Measurements from ENCODE around the gene MYO1F. TPM values are rescaled to one million over a fixed set of nuclear protein-coding genes. Genes with fewer than 3 reads are reported as not detected.

The MYO1F gene
- total RNA-seq, 1 donor from 2014 or later, result 7.8 TPM

DNA sequence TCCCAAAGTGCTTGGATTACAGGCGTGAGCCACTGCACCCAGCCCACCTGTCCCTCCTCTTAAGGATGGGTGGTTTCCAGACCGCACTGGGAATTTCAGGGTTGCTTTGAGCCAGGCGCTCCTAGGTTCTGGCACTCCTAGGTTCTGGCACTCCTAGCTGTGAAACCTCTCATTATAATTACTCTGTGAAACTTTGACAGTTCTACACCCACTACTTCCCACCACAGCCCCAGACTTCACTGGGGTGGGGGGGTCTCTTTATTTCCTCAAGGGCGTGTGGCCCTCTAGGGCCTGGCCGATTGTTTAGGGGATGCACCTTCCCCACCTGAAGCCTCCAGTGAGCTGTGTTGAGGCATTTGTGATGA lies 35.5 kb upstream of the MYO1F start:
- Histone ChIP-seq H3K4me1 (ENCODE audit: control insufficient read depth in 3 of 3, insufficient read depth in 3 of 3, low read length in 3 of 3) (peaks cover 6 to 13% (median 11%) of the 10 kb centered on the region in 3 donors), H3K9ac (ENCODE audit: low read depth in 1 of 3, low read length in 3 of 3) (no peak overlapping the region), H3K9me3 (ENCODE audit: control insufficient read depth in 3 of 3, low read length in 3 of 3) (no peaks in the 10 kb centered on the region), H3K27ac (ENCODE audit: low read depth, low read length) (no peak overlapping the region), H3K4me3 (ENCODE audit: low read length in 3 of 3) (no peak overlapping the region), H3K36me3 (ENCODE audit: control insufficient read depth in 3 of 3, insufficient read depth in 3 of 3, low read length in 3 of 3) (no peaks in the 10 kb centered on the region), H3K27me3 (ENCODE audit: control insufficient read depth in 3 of 3, insufficient read depth in 3 of 3, low read length in 3 of 3) (peaks cover 16 to 17% (median 16%) of the 10 kb centered on the region in 3 donors)

DNA sequence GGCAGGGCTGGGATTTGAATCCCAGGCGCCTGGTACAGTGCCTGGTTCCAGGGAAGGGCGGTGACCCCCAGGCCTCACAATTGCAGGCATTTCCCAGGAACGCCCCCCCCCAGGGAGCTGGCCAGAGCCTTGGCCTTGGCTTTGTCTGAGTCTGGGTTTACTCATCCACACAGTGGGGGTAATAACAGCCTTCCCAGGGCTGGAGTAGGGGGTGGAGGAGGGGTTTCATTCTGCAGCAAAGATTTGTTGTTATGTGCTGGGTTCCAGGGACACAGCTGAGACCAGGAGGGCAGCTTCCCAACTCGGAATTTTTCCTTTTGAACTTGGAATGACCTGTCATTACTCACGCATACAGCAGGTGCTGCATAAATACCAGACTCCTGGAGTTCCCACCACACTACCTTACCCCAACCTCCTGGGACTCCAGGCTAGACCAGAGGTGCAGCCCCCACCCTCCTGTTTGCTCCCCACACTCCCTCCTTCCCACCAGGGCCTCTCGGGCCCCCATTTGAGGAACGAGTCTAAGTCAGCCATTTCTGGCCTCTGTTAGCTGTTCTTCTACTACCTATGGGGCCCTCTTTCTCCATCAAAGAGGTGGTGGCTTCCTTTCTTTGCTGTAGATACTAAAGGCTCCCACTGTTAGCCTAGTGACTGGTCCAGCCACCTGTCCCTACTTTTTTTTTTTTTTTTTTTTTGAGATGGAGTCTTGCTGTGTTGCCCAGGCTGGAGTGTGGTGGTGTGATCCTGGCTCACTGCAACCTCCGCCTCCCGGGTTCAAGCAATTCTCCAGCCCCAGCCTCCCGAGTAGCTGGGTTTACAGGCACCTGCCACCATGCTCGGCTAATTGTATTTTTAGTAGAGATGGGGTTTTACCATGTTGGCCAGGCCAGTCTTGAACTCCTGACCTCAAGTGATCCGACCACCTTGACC lies 34.9 kb upstream of the MYO1F start:
- Histone ChIP-seq H3K9me3 (ENCODE audit: control insufficient read depth in 3 of 3, low read length in 3 of 3) (no peaks in the 10 kb centered on the region), H3K4me3 (ENCODE audit: low read length in 3 of 3) (no peak overlapping the region), H3K27me3 (ENCODE audit: control insufficient read depth in 3 of 3, insufficient read depth in 3 of 3, low read length in 3 of 3) (peaks cover 16 to 17% (median 16%) of the 10 kb centered on the region in 3 donors), H3K27ac (ENCODE audit: low read depth, low read length) (peak overlapping the region; percentile 30), H3K36me3 (ENCODE audit: control insufficient read depth in 3 of 3, insufficient read depth in 3 of 3, low read length in 3 of 3) (no peaks in the 10 kb centered on the region), H3K9ac (ENCODE audit: low read depth in 1 of 3, low read length in 3 of 3) (no peak overlapping the region), H3K4me1 (ENCODE audit: control insufficient read depth in 3 of 3, insufficient read depth in 3 of 3, low read length in 3 of 3) (peaks cover 6 to 13% (median 12%) of the 10 kb centered on the region in 3 donors)

DNA sequence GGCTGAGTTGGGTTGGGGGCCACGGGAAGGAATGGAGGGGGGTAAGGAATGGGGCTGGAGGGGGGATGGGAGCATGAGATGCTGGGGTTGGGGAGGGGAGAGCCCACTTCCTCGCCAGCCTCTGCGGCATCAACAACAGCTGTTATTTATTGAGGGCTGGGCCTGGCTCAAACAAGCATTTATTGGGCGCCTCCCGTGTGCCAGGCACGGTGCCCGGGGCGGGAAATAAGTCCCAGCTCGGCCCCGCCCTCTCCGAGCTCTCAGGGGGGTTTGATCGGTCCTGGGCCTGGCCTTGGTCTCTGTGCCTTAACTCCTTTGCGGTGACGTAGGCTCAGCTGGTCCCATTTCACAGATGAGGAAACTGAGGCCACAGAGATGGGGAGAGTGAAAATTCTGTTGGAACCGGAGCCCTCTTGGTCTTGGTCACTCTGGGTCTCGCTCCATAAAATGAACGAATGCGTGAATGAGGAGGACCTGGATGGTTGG lies 34.2 kb upstream of the MYO1F start:
- Histone ChIP-seq H3K9ac (ENCODE audit: low read depth in 1 of 3, low read length in 3 of 3) (no peak overlapping the region), H3K4me1 (ENCODE audit: control insufficient read depth in 3 of 3, insufficient read depth in 3 of 3, low read length in 3 of 3) (peaks cover 8 to 14% (median 13%) of the 10 kb centered on the region in 3 donors), H3K27me3 (ENCODE audit: control insufficient read depth in 3 of 3, insufficient read depth in 3 of 3, low read length in 3 of 3) (peaks cover 16 to 19% (median 17%) of the 10 kb centered on the region in 3 donors), H3K4me3 (ENCODE audit: low read length in 3 of 3) (no peak overlapping the region), H3K9me3 (ENCODE audit: control insufficient read depth in 3 of 3, low read length in 3 of 3) (no peaks in the 10 kb centered on the region), H3K27ac (ENCODE audit: low read depth, low read length) (peak overlapping the region; percentile 30), H3K36me3 (ENCODE audit: control insufficient read depth in 3 of 3, insufficient read depth in 3 of 3, low read length in 3 of 3) (no peaks in the 10 kb centered on the region)

DNA sequence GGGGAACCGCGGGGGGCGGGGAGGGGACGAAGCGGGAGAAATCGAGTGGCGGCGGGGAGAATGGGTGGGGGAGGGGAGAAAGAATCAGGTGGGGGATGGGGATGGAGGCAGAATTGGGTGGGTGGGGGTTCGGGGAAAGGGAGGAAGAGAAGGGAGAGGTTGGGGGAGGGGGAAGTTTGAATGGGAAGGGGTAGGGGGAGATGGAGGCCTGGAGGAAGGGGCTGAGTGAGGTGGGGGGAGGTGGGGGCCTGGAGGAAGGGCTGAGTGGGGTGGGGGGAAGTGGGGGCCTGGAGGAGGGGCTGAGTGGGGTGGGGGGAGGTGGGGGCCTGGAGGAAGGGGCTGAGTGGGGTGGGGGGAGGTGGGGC lies 33.7 kb upstream of the MYO1F start:
- Histone ChIP-seq H3K9me3 (ENCODE audit: control insufficient read depth in 3 of 3, low read length in 3 of 3) (no peaks in the 10 kb centered on the region), H3K36me3 (ENCODE audit: control insufficient read depth in 3 of 3, insufficient read depth in 3 of 3, low read length in 3 of 3) (no peaks in the 10 kb centered on the region), H3K27ac (ENCODE audit: low read depth, low read length) (no peak overlapping the region), H3K27me3 (ENCODE audit: control insufficient read depth in 3 of 3, insufficient read depth in 3 of 3, low read length in 3 of 3) (peaks cover 16 to 19% (median 17%) of the 10 kb centered on the region in 3 donors), H3K4me1 (ENCODE audit: control insufficient read depth in 3 of 3, insufficient read depth in 3 of 3, low read length in 3 of 3) (peaks cover 8 to 14% (median 13%) of the 10 kb centered on the region in 3 donors), H3K9ac (ENCODE audit: low read depth in 1 of 3, low read length in 3 of 3) (no peak overlapping the region), H3K4me3 (ENCODE audit: low read length in 3 of 3) (no peak overlapping the region)

DNA sequence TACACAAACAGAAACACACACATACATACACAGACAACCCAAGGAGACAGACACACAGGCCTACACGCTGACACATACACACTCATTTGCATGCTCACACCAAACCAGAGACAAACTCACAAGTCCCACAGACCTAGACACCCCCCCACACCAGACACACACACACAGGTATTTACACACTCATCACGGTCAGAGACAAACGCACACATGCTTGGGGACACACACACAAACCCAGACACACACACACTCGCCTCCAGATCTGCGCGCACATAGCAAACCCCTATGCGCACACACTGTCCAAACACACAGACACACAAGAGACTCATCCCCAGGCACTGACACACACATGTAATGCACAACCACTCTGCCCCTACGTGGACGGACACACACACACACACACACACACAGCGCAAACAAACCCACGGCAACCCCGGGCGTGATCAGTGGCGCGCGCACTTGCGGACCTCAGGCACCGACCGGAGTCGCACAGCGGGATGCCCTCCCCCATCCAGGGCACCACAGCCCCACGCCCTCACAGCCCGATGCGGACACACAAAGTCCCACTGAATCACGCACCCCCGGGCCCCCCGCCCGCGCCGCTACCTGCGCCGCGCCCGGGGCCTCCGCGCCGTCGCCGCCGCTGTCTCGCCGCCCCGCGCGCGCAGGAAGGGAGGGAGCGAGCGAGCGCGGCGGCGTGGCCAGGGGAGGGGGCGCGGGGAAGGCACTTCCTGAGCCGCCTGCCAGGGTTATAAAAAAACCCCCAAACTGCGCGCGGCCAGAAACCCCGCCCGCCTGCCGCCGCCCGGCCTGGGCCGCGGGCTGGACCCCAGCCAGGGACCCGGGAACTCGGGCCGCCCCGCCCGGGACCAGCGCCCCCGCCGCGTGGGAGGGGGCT lies 33.0 kb upstream of the MYO1F start, which contains the start of gene ADAMTS10:
Gene ADAMTS10, minus strand, starts transcription at position 675 of the 895 bp plus-strand sequence. CDS start 5,005 bp downstream, outside the sequence.
- no peaks in the 10 kb centered on the region for H3K9me3 ChIP-seq (ENCODE audit: control insufficient read depth in 3 of 3, low read length in 3 of 3)
- peak within 1 kb of the TSS; percentile 30 for H3K27ac ChIP-seq (ENCODE audit: low read depth, low read length)
- peak within 1 kb of the TSS; percentile 81 to 86 (median 83) for H3K4me3 ChIP-seq (ENCODE audit: low read length in 3 of 3)
- H3K9ac ChIP-seq (ENCODE audit: low read depth in 1 of 3, low read length in 3 of 3), result peak within 1 kb of the TSS; percentile 69 to 81 (median 76)
- peaks cover 8 to 14% (median 13%) of the 10 kb centered on the region in 3 donors for H3K4me1 ChIP-seq (ENCODE audit: control insufficient read depth in 3 of 3, insufficient read depth in 3 of 3, low read length in 3 of 3)
- peaks cover 16 to 19% (median 17%) of the 10 kb centered on the region in 3 donors for H3K27me3 ChIP-seq (ENCODE audit: control insufficient read depth in 3 of 3, insufficient read depth in 3 of 3, low read length in 3 of 3)
- no peaks in the 10 kb centered on the region for H3K36me3 ChIP-seq (ENCODE audit: control insufficient read depth in 3 of 3, insufficient read depth in 3 of 3, low read length in 3 of 3)

DNA sequence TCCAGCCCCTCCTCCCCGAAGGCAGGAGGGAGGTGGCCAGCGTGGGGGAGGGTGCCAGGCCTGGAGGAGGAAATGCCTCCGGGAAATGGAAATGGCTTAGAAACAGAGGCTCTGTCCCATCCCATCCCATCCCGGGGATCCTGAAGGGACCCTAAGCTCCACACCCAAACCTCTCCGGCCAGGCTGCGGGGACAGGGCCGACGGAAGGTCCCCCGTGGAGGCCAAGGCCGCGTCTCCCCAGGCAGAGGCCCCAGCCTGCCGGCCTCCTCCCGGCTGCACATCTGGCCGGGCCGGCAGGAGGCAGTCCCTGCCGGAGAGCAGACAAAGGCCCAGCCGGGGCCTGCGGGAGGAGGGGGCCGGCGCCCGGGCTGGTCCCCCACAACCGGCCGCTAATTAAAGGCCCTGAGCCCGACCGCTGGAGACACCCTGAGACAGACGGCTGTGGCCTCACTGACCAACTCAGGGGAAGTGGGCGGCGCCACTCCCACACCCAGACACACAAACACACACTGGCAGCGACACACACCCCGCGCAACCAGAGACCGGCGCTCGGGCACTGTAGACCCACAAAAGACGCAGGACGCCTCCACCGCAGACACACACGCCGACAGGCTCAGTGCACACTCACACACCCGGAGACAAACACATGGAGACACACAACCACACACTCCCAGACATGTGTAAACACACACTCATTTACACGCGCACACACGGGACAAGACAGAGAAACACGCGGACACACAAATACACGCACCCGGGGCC lies 32.2 kb upstream of the MYO1F start:
- H3K9ac ChIP-seq (ENCODE audit: low read depth in 1 of 3, low read length in 3 of 3), result peak overlapping the region; percentile 69 to 81 (median 76)
- peaks cover 0 to 6% (median 5%) of the 10 kb centered on the region in 3 donors for H3K36me3 ChIP-seq (ENCODE audit: control insufficient read depth in 3 of 3, insufficient read depth in 3 of 3, low read length in 3 of 3)

DNA sequence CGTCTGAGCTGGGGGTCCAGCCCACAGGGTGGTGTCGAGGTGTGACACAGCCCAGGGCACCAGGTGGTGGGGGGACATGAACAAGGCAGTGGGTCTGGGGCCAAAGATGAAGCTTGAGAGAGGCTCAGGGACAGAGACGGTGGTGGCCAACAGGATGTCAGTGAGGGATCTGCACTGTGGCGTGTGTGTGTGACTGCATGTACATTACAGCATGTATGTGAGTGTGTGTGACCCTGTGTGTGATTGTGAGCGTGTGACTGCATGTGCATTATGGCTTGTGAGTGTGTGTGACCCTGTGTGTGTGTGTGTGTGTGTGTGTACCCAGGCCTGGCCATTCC lies 31.7 kb upstream of the MYO1F start:
- peaks cover 0 to 6% (median 5%) of the 10 kb centered on the region in 3 donors for H3K36me3 ChIP-seq (ENCODE audit: control insufficient read depth in 3 of 3, insufficient read depth in 3 of 3, low read length in 3 of 3)
- H3K9ac ChIP-seq (ENCODE audit: low read depth in 1 of 3, low read length in 3 of 3), result peak overlapping the region; percentile 69 to 81 (median 76)
- peak overlapping the region; percentile 81 to 86 (median 83) for H3K4me3 ChIP-seq (ENCODE audit: low read length in 3 of 3)
- H3K4me1 ChIP-seq (ENCODE audit: control insufficient read depth in 3 of 3, insufficient read depth in 3 of 3, low read length in 3 of 3), result peaks cover 8 to 14% (median 13%) of the 10 kb centered on the region in 3 donors
- H3K9me3 ChIP-seq (ENCODE audit: control insufficient read depth in 3 of 3, low read length in 3 of 3), result peaks cover 0 to 5% (median 3%) of the 10 kb centered on the region in 3 donors
- peak overlapping the region; percentile 28 for H3K27ac ChIP-seq (ENCODE audit: low read depth, low read length)
- H3K27me3 ChIP-seq (ENCODE audit: control insufficient read depth in 3 of 3, insufficient read depth in 3 of 3, low read length in 3 of 3), result peaks cover 16 to 19% (median 17%) of the 10 kb centered on the region in 3 donors

More for the DNA sequence above, 32.2 kb upstream of the MYO1F start:
- H3K27me3 ChIP-seq (ENCODE audit: control insufficient read depth in 3 of 3, insufficient read depth in 3 of 3, low read length in 3 of 3), result peaks cover 16 to 19% (median 17%) of the 10 kb centered on the region in 3 donors
- peak overlapping the region; percentile 28 for H3K27ac ChIP-seq (ENCODE audit: low read depth, low read length)
- H3K4me1 ChIP-seq (ENCODE audit: control insufficient read depth in 3 of 3, insufficient read depth in 3 of 3, low read length in 3 of 3), result peaks cover 8 to 14% (median 13%) of the 10 kb centered on the region in 3 donors
- H3K4me3 ChIP-seq (ENCODE audit: low read length in 3 of 3), result peak overlapping the region; percentile 81 to 86 (median 83)
- peaks cover 0 to 5% (median 3%) of the 10 kb centered on the region in 3 donors for H3K9me3 ChIP-seq (ENCODE audit: control insufficient read depth in 3 of 3, low read length in 3 of 3)

DNA sequence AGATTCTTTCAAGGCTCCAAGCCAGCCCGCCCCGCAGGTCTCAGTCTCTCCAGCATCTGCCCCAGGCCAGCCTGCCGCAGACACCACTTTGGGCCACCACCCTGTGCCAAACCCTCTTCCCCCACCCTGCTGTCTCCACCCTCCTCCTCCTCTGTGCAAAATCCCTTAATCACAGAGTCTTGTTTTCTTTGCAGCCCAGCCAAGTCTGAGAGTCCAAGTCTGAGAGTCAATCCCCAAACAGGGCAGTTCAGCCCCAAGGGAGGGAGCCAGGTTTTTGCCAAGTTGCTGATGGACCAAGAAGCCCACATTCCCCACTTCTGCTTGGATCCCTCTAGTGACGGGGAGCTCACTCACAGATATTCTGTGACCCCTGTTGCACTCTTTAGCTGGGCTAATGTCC lies 30.1 kb upstream of the MYO1F start:
- Histone ChIP-seq H3K4me3 (ENCODE audit: low read length in 3 of 3) (no peak overlapping the region), H3K9me3 (ENCODE audit: control insufficient read depth in 3 of 3, low read length in 3 of 3) (peaks cover 0 to 5% (median 3%) of the 10 kb centered on the region in 3 donors), H3K27me3 (ENCODE audit: control insufficient read depth in 3 of 3, insufficient read depth in 3 of 3, low read length in 3 of 3) (peaks cover 16 to 19% (median 17%) of the 10 kb centered on the region in 3 donors), H3K9ac (ENCODE audit: low read depth in 1 of 3, low read length in 3 of 3) (no peak overlapping the region), H3K36me3 (ENCODE audit: control insufficient read depth in 3 of 3, insufficient read depth in 3 of 3, low read length in 3 of 3) (peaks cover 0 to 15% (median 6%) of the 10 kb centered on the region in 3 donors), H3K4me1 (ENCODE audit: control insufficient read depth in 3 of 3, insufficient read depth in 3 of 3, low read length in 3 of 3) (peaks cover 8 to 14% (median 13%) of the 10 kb centered on the region in 3 donors), H3K27ac (ENCODE audit: low read depth, low read length) (no peak overlapping the region)

DNA sequence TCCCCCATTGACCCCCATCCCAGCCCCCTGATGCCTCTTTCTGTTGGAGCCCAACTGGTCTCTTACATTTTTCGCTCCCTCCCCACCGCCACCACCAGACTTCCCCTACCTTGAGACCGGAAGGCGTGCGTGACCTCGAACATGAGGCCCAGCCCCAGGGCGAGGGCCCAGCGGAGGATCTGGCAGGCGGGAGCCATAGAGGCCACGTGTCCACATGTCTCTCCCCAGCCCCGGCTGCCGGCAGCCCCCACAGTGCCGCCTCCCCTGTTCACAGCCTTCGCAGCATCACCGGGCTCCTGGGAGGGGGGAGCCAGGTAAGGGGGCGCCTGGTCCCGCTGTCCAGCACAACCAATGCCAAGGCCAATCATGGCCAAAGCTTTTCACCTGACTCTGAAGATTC lies 28.3 kb upstream of the MYO1F start:
- Histone ChIP-seq H3K4me1 (ENCODE audit: control insufficient read depth in 3 of 3, insufficient read depth in 3 of 3, low read length in 3 of 3) (peaks cover 8 to 14% (median 13%) of the 10 kb centered on the region in 3 donors), H3K9me3 (ENCODE audit: control insufficient read depth in 3 of 3, low read length in 3 of 3) (peaks cover 0 to 5% (median 3%) of the 10 kb centered on the region in 3 donors), H3K36me3 (ENCODE audit: control insufficient read depth in 3 of 3, insufficient read depth in 3 of 3, low read length in 3 of 3) (peaks cover 2 to 15% (median 8%) of the 10 kb centered on the region in 3 donors)

More for the DNA sequence above, 28.3 kb upstream of the MYO1F start:
- Histone ChIP-seq H3K27ac (ENCODE audit: low read depth, low read length) (no peak overlapping the region), H3K27me3 (ENCODE audit: control insufficient read depth in 3 of 3, insufficient read depth in 3 of 3, low read length in 3 of 3) (peaks cover 16 to 19% (median 17%) of the 10 kb centered on the region in 3 donors), H3K9ac (ENCODE audit: low read depth in 1 of 3, low read length in 3 of 3) (no peak overlapping the region), H3K4me3 (ENCODE audit: low read length in 3 of 3) (no peak overlapping the region)

All from skeletal muscle tissue (tissue), 4 donors.